Measurements from ENCODE around the gene SLC26A11.

GRCh38 chr17:80181431-80181830 lies 38.8 kb upstream of the SLC26A11 start:
- TF ChIP-seq CTCF (IDR thresholded peaks at IDR 0.05 in 4 of 5, conservative IDR thresholded peaks at IDR 0.05 in 1 of 5): no peak
- no peak for TF ChIP-seq POLR2A (IDR thresholded peaks at IDR 0.05)

All from gastrocnemius medialis (tissue), 4 donors.